Measurements from ENCODE around the gene CHCHD1.
"Not testable (repeated sequence)": the region's sequence is repeated elsewhere in the genome, so short reads cannot be mapped to it uniquely, and the experiment has no call there.

Gene CHCHD1

GRCh38 chr10:73781879-73782748 lies at the start of gene CHCHD1:
Gene CHCHD1 (plus strand): TSS chr10:73782048. CDS start chr10:73782076, 28 bp downstream.
- H3K27me3 Mint-ChIP-seq = no peaks in the 10 kb centered on the region
- H3K36me3 Mint-ChIP-seq (ENCODE audit: insufficient read depth) = peaks cover 41% of the 10 kb centered on the region
- H3K9me3 Mint-ChIP-seq = no peaks in the 10 kb centered on the region
- DNase-seq (ENCODE audit: low spot score in 2 of 2) (peak; percentile 81 to 84), ATAC-seq (replicated peaks; ENCODE audit: extremely low read depth, poor library complexity, severe bottlenecking) (peak; percentile 50)
- H3K27ac Mint-ChIP-seq (ENCODE audit: low read depth) = peak within 1 kb of the TSS; percentile 96
- peaks cover 50% of the 10 kb centered on the region for H3K4me1 Mint-ChIP-seq
- H3K4me3 Mint-ChIP-seq = peak within 1 kb of the TSS; percentile 97

GRCh38 chr10:73732426-73732825 lies 49.4 kb upstream of the CHCHD1 start:
- no peak for ATAC-seq (replicated peaks; ENCODE audit: extremely low read depth, poor library complexity, severe bottlenecking)
- H3K27me3 Mint-ChIP-seq = no peaks in the 10 kb centered on the region
- H3K4me1 Mint-ChIP-seq = peaks cover 17% of the 10 kb centered on the region
- peaks cover 13% of the 10 kb centered on the region for H3K36me3 Mint-ChIP-seq (ENCODE audit: insufficient read depth)
- no peak overlapping the region for H3K27ac Mint-ChIP-seq (ENCODE audit: low read depth)
- H3K9me3 Mint-ChIP-seq = no peaks in the 10 kb centered on the region
- DNase-seq (ENCODE audit: low spot score in 2 of 2) = no peak
- H3K4me3 Mint-ChIP-seq = peak overlapping the region; percentile 56

GRCh38 chr10:73732931-73733623 lies 48.8 kb upstream of the CHCHD1 start:
- H3K4me3 Mint-ChIP-seq = no peak overlapping the region
- DNase-seq (ENCODE audit: low spot score in 2 of 2) (no peak), ATAC-seq (replicated peaks; ENCODE audit: extremely low read depth, poor library complexity, severe bottlenecking) (no peak)
- H3K9me3 Mint-ChIP-seq = no peaks in the 10 kb centered on the region
- no peak overlapping the region for H3K27ac Mint-ChIP-seq (ENCODE audit: low read depth)
- peaks cover 16% of the 10 kb centered on the region for H3K36me3 Mint-ChIP-seq (ENCODE audit: insufficient read depth)
- no peaks in the 10 kb centered on the region for H3K27me3 Mint-ChIP-seq
- peaks cover 17% of the 10 kb centered on the region for H3K4me1 Mint-ChIP-seq

DNA sequence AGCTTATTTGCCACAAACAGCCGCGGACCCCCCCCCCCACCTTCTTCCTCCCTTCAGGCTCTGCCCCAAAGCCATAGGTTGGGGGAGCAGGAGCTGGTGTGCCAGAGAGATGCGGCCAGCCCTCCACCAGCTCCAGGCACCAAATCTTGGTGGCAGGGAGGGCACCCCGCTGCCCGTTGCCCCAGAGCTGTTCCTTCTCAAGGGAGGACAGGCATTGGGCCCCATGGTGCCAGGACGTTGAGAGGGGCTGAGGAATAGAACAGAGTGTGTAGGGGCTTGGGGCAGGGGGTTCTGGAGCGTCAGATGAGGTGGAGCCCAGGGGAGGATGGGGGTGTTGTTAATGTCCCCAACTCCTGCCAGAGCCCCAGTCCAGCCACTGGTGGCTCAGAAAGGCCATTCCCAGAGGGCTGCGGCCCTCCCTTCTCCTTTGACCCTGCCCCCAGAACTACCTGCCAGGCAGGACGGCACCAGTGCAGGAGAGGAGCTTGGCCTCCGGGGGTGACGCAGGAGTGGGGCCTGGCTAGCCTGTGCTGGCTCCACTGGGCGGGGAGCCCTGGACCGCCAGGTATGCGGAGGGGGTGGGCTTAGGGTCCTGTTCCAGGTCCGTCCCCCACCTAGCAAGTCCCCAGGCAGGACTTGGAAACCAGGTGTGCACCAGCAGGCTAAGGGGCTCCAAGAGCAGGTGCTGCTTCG lies 47.7 kb upstream of the CHCHD1 start:
- ATAC-seq (replicated peaks; ENCODE audit: extremely low read depth, poor library complexity, severe bottlenecking) (no peak), DNase-seq (ENCODE audit: low spot score in 2 of 2) (no peak)
- Mint-ChIP-seq H3K9me3 (no peaks in the 10 kb centered on the region), H3K4me3 (no peak overlapping the region), H3K36me3 (ENCODE audit: insufficient read depth) (peaks cover 16% of the 10 kb centered on the region), H3K4me1 (peaks cover 17% of the 10 kb centered on the region), H3K27ac (ENCODE audit: low read depth) (no peak overlapping the region), H3K27me3 (no peaks in the 10 kb centered on the region)

- Mint-ChIP-seq H3K4me1 (peaks cover 13% of the 10 kb centered on the region), H3K36me3 (ENCODE audit: insufficient read depth) (peaks cover 18% of the 10 kb centered on the region), H3K9me3 (no peaks in the 10 kb centered on the region), H3K27ac (ENCODE audit: low read depth) (no peak overlapping the region), H3K4me3 (no peak overlapping the region), H3K27me3 (no peaks in the 10 kb centered on the region)
- DNase-seq (ENCODE audit: low spot score in 2 of 2) (no peak), ATAC-seq (replicated peaks; ENCODE audit: extremely low read depth, poor library complexity, severe bottlenecking) (no peak)
These were observed 47.0 kb upstream of the CHCHD1 start for GRCh38 chr10:73734796-73735305.

GRCh38 chr10:73740501-73741254 lies 41.2 kb upstream of the CHCHD1 start:
- not testable (repeated sequence) for ATAC-seq (replicated peaks; ENCODE audit: extremely low read depth, poor library complexity, severe bottlenecking); DNase-seq (ENCODE audit: low spot score in 2 of 2); H3K9me3 Mint-ChIP-seq; H3K27me3 Mint-ChIP-seq; H3K4me3 Mint-ChIP-seq
- Mint-ChIP-seq H3K36me3 (ENCODE audit: insufficient read depth) (peaks cover 26% of the 10 kb centered on the region), H3K27ac (ENCODE audit: low read depth) (peak overlapping the region; percentile 44), H3K4me1 (peaks cover 18% of the 10 kb centered on the region)

DNA sequence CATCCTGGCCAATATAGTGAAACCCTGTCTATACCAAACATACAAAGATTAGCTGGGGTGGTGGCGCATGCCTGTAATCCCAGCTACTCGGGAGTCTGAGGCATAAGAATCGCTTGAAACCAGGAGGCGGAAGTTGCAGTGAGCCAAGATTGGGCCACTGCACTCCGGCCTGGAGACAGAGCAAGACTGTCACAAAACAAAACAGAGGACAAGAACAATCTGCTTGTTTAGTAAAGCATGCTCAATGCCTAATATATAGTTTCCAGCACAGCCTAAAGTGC lies 39.5 kb upstream of the CHCHD1 start:
- Mint-ChIP-seq H3K4me3 (peak overlapping the region; percentile 50), H3K4me1 (peaks cover 30% of the 10 kb centered on the region), H3K36me3 (ENCODE audit: insufficient read depth) (peaks cover 34% of the 10 kb centered on the region), H3K27ac (ENCODE audit: low read depth) (peak overlapping the region; percentile 16), H3K9me3 (no peaks in the 10 kb centered on the region), H3K27me3 (no peaks in the 10 kb centered on the region)
- ATAC-seq (replicated peaks; ENCODE audit: extremely low read depth, poor library complexity, severe bottlenecking) = no peak
- DNase-seq (ENCODE audit: low spot score in 2 of 2) = no peak

GRCh38 chr10:73743327-73743904 lies 38.4 kb upstream of the CHCHD1 start:
- H3K27me3 Mint-ChIP-seq = no peaks in the 10 kb centered on the region
- peaks cover 30% of the 10 kb centered on the region for H3K4me1 Mint-ChIP-seq
- H3K4me3 Mint-ChIP-seq = peak overlapping the region; percentile 94
- H3K36me3 Mint-ChIP-seq (ENCODE audit: insufficient read depth) = peaks cover 40% of the 10 kb centered on the region
- no peaks in the 10 kb centered on the region for H3K9me3 Mint-ChIP-seq
- no peak for ATAC-seq (replicated peaks; ENCODE audit: extremely low read depth, poor library complexity, severe bottlenecking)
- DNase-seq (ENCODE audit: low spot score in 2 of 2) = no peak
- H3K27ac Mint-ChIP-seq (ENCODE audit: low read depth) = peak overlapping the region; percentile 100

- Mint-ChIP-seq H3K9me3 (no peaks in the 10 kb centered on the region), H3K27ac (ENCODE audit: low read depth) (peak within 1 kb of the TSS; percentile 100), H3K4me3 (peak within 1 kb of the TSS; percentile 94), H3K36me3 (ENCODE audit: insufficient read depth) (peaks cover 45% of the 10 kb centered on the region), H3K4me1 (peaks cover 34% of the 10 kb centered on the region), H3K27me3 (no peaks in the 10 kb centered on the region)
- peak; percentile 91 to 94 for DNase-seq (ENCODE audit: low spot score in 2 of 2)
- peak; percentile 86 for ATAC-seq (replicated peaks; ENCODE audit: extremely low read depth, poor library complexity, severe bottlenecking)
These were observed 37.8 kb upstream of the CHCHD1 start, which contains the start of gene SEC24C for GRCh38 chr10:73743905-73744663. Gene SEC24C (plus strand): TSS chr10:73744372. CDS start chr10:73746833, 2,461 bp downstream.

DNA sequence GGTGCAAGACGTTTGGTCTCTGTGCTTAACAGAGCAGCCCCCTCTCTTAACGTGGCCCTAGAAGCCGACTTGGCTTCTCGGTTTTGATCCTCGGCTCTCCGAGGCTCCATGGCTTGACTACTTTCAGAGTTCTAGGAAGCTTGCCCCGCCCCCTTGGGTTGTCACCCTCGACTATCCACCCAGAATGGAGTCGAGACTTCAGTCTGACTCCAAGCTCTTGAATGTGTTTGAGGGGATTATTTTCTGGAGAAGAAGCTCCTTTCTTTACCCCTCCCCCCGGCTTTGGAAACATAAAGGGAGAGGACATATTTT lies 37.2 kb upstream of the CHCHD1 start:
- no peaks in the 10 kb centered on the region for H3K27me3 Mint-ChIP-seq
- H3K4me3 Mint-ChIP-seq = peak overlapping the region; percentile 94
- peak overlapping the region; percentile 100 for H3K27ac Mint-ChIP-seq (ENCODE audit: low read depth)
- no peaks in the 10 kb centered on the region for H3K9me3 Mint-ChIP-seq
- DNase-seq (ENCODE audit: low spot score in 2 of 2) = no peak
- peak; percentile 49 for ATAC-seq (replicated peaks; ENCODE audit: extremely low read depth, poor library complexity, severe bottlenecking)
- peaks cover 39% of the 10 kb centered on the region for H3K4me1 Mint-ChIP-seq
- H3K36me3 Mint-ChIP-seq (ENCODE audit: insufficient read depth) = peaks cover 46% of the 10 kb centered on the region

DNA sequence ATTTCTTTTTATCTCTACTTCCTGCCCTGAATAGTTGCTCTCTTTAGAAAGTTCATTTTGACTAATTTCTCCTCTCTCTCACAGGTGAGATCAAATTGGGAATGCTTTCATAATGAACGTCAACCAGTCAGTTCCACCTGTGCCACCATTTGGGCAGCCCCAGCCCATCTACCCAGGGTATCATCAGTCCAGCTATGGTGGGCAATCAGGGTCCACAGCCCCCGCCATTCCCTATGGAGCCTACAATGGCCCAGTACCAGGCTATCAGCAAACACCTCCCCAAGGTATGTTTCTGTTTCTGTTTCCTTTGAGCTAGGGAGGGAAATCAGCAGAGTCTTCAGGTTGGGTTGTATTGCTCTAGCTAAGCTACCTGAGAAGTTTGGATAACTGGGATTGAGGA lies 35.1 kb upstream of the CHCHD1 start:
- H3K27ac Mint-ChIP-seq (ENCODE audit: low read depth) = no peak overlapping the region
- peaks cover 62% of the 10 kb centered on the region for H3K36me3 Mint-ChIP-seq (ENCODE audit: insufficient read depth)
- no peaks in the 10 kb centered on the region for H3K9me3 Mint-ChIP-seq
- peaks cover 56% of the 10 kb centered on the region for H3K4me1 Mint-ChIP-seq
- no peak for ATAC-seq (replicated peaks; ENCODE audit: extremely low read depth, poor library complexity, severe bottlenecking)
- H3K4me3 Mint-ChIP-seq = peak overlapping the region; percentile 94
- no peaks in the 10 kb centered on the region for H3K27me3 Mint-ChIP-seq
- no peak for DNase-seq (ENCODE audit: low spot score in 2 of 2)
